Sigmoid colon (tissue), 4 donors: Measurements from ENCODE around the gene MED17.

Experiments used
- POLR2A ChIP-seq, 2 donors: fragments of 450-650 bp; IDR thresholded peaks; one replicate each; pipeline ENCODE4 v1.6.1; 2016; ENCODE audit warnings: antibody characterized with exemption in 2 of 2, mild to moderate bottlenecking in 2 of 2, moderate library complexity in 2 of 2
- POLR2AphosphoS5 ChIP-seq, 4 donors: sonication (generic); formaldehyde crosslinking; IDR thresholded peaks; one replicate each; pipeline ENCODE4 v1.6.1; 2017; ENCODE audit warnings: antibody characterized with exemption in 4 of 4
- TF ChIP-seq, protein P1 (sequence below), 4 experiments: fragments of 450-650 bp in 3 of 4; fragments of 200-600 bp in 1 of 4; IDR thresholded peaks; one replicate each; pipeline ENCODE4 v1.5.1; 2016 to 2019; ENCODE audit warnings: antibody characterized with exemption in 4 of 4, mild to moderate bottlenecking in 3 of 4, moderate library complexity in 2 of 4

DNA sequence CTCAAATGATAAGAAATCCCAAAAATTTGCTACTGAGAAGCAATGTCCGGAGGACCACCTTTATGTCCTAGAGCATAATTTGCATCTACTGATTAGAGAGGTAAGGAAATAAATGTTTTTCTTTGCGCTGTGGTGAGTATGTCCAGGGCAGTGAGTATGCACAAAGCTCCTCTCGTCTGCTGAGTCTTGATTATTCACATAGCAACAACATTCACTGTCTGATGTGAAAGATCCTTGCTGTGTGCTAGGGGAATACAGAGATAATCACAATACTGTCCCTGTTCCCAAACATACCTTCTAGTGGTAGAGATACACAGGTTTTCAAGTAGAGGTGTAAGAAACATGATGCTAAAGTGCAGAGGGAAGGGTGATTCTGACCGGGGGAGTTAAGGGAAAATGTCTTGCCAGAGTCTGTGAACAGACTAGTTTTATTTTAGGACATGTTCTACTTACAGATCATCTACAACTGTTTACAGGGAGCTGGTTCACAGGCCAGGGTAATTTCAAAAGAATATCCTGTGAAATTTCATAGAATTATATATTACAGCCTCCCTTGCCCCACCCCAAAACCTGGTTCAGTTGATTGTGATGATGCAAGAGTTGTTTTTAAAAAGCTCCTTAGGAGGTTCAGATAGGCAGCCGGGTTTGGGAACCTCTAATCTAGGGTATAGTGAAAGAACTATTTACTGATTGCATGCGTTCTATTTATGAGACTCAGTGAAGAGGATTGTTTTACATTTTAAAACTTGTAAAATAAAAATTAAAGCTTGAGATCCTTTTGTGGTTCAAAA lies 12.6 kb downstream of the MED17 start:
- TF ChIP-seq POLR2A (IDR thresholded peaks at IDR 0.05) (no peak), POLR2AphosphoS5 (IDR thresholded peaks at IDR 0.05) (no peak)
- TF ChIP-seq, protein P1, sequence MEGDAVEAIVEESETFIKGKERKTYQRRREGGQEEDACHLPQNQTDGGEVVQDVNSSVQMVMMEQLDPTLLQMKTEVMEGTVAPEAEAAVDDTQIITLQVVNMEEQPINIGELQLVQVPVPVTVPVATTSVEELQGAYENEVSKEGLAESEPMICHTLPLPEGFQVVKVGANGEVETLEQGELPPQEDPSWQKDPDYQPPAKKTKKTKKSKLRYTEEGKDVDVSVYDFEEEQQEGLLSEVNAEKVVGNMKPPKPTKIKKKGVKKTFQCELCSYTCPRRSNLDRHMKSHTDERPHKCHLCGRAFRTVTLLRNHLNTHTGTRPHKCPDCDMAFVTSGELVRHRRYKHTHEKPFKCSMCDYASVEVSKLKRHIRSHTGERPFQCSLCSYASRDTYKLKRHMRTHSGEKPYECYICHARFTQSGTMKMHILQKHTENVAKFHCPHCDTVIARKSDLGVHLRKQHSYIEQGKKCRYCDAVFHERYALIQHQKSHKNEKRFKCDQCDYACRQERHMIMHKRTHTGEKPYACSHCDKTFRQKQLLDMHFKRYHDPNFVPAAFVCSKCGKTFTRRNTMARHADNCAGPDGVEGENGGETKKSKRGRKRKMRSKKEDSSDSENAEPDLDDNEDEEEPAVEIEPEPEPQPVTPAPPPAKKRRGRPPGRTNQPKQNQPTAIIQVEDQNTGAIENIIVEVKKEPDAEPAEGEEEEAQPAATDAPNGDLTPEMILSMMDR (IDR thresholded peaks at IDR 0.05): no peak
